AG04450 (cell line): ENCODE results near the gene MARVELD1. TPM values are rescaled to one million over a fixed set of nuclear protein-coding genes. Genes with fewer than 3 reads are reported as not detected.
A peak's percentile ranks its signal among the peaks of the same experiment; 100 is the strongest.

Experiments used
- CTCF ChIA-PET: fragments of 300-600, 350-600 bp; formaldehyde crosslinking; extraction: SDS; loops from one replicate; lab custom pipeline; 2022; ENCODE audit warnings: antibody characterized with exemption, inconsistent platforms; lab: Charles Lee
- POLR2A ChIA-PET: fragments of 350-600 bp; formaldehyde crosslinking; extraction: SDS; loops from one replicate; lab custom pipeline; 2021; ENCODE audit warnings: antibody characterized with exemption, inconsistent platforms; lab: Yijun Ruan, JAX
- DNase-seq: peaks from one replicate; pipeline ENCODE4 v3.0.0-alpha.2; 2011; ENCODE audit warnings: low read depth, low spot score
- H3K27ac ChIP-seq: one replicate; pipeline ENCODE4 v1.5.1; 2012; ENCODE audit warnings: low read depth, low read length, control low read depth
- H3K27me3 ChIP-seq: one replicate; pipeline ENCODE4 v1.6.0; 2012; ENCODE audit warnings: low read length; ENCODE audit not compliant: control insufficient read depth, insufficient read depth
- H3K4me3 ChIP-seq: 2 replicates; pipeline ENCODE4 v1.5.1; 2011; ENCODE audit warnings: mild to moderate bottlenecking, low read depth, low read length, control low read depth
- H3K9me3 ChIP-seq: 2 replicates; pipeline ENCODE4 v1.5.1; 2012; ENCODE audit warnings: low read length; ENCODE audit not compliant: control insufficient read depth, insufficient read depth
- polyA plus RNA-seq: library from polyadenylated mRNA; depleted of rRNA; stranded (reverse); fragments of >200 nt; gene quantifications from 2 replicates; pipeline ENCODE4 v1.2.3, GENCODE V29; 2011
- TF ChIP-seq, protein P1 (sequence below): IDR thresholded peaks from 2 replicates; pipeline ENCODE4 v1.5.1; 2011; ENCODE audit warnings: low read depth, low read length, control low read depth, inconsistent platforms

The MARVELD1 gene
- polyA plus RNA-seq, 1 experiment, result 76.2 TPM

GRCh38 chr10:97736403-97736901 is 22.9 kb downstream of the MARVELD1 start:
- no peak for DNase-seq
- TF ChIP-seq, protein P1, sequence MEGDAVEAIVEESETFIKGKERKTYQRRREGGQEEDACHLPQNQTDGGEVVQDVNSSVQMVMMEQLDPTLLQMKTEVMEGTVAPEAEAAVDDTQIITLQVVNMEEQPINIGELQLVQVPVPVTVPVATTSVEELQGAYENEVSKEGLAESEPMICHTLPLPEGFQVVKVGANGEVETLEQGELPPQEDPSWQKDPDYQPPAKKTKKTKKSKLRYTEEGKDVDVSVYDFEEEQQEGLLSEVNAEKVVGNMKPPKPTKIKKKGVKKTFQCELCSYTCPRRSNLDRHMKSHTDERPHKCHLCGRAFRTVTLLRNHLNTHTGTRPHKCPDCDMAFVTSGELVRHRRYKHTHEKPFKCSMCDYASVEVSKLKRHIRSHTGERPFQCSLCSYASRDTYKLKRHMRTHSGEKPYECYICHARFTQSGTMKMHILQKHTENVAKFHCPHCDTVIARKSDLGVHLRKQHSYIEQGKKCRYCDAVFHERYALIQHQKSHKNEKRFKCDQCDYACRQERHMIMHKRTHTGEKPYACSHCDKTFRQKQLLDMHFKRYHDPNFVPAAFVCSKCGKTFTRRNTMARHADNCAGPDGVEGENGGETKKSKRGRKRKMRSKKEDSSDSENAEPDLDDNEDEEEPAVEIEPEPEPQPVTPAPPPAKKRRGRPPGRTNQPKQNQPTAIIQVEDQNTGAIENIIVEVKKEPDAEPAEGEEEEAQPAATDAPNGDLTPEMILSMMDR, result no peak
- Histone ChIP-seq H3K27ac (no peak overlapping the region), H3K4me3 (no peak overlapping the region), H3K9me3 (no peaks in the 10 kb centered on the region; the same call in 1 of the 2 replicates), H3K27me3 (no peaks in the 10 kb centered on the region)
- ChIA-PET CTCF (interaction anchor here (0.6 to 8.7 kb wide), 10 partner anchors 9 to 349 kb away, joined by 3 to 316 read pairs (median 4); partner anchors contain the start of genes ANKRD2 and MARVELD1), POLR2A (interaction anchor here (1.2 to 2.8 kb wide), 4 partner anchors 13 to 53 kb away, joined by 3 to 16 read pairs (median 11); partner anchors contain the start of genes AVPI1 and MARVELD1)

GRCh38 chr10:97736902-97737769 is 23.6 kb downstream of the MARVELD1 start, which contains the start of gene ZFYVE27:
Gene ZFYVE27 (plus strand): TSS chr10:97737128. CDS start chr10:97738478, 1,350 bp downstream.
- Histone ChIP-seq H3K9me3 (no peaks in the 10 kb centered on the region; the same call in 1 of the 2 replicates), H3K4me3 (peak within 1 kb of the TSS; percentile 98), H3K27ac (peak within 1 kb of the TSS; percentile 91), H3K27me3 (no peaks in the 10 kb centered on the region)
- DNase-seq, result peak; percentile 91
- ChIA-PET CTCF (interaction anchor here (0.6 to 8.7 kb wide), 10 partner anchors 10 to 350 kb away, joined by 3 to 316 read pairs (median 4); partner anchors contain the start of genes ANKRD2 and MARVELD1), POLR2A (interaction anchor here (1.2 to 2.8 kb wide), 4 partner anchors 13 to 54 kb away, joined by 3 to 16 read pairs (median 11); partner anchors contain the start of genes AVPI1 and MARVELD1)
- TF ChIP-seq, protein P1, result no peak

GRCh38 chr10:97737770-97738265 is 24.3 kb downstream of the MARVELD1 start:
- H3K9me3 ChIP-seq, result no peaks in the 10 kb centered on the region; the same call in 1 of the 2 replicates
- ChIA-PET POLR2A (no interaction called here), CTCF (interaction anchor here (1.3 kb wide), 1 partner anchor 28 kb away, joined by 5 read pairs; no protein-coding TSS in a partner anchor)
- no peaks in the 10 kb centered on the region for H3K27me3 ChIP-seq
- peak overlapping the region; percentile 98 for H3K4me3 ChIP-seq
- no peak for DNase-seq
- H3K27ac ChIP-seq, result peak overlapping the region; percentile 91
- TF ChIP-seq, protein P1, result no peak

GRCh38 chr10:97738616-97739015 is 25.1 kb downstream of the MARVELD1 start:
- TF ChIP-seq, protein P1, result no peak
- DNase-seq, result no peak
- CTCF ChIA-PET, result interaction anchor here (1.3 kb wide), 1 partner anchor 29 kb away, joined by 5 read pairs; no protein-coding TSS in a partner anchor
- Histone ChIP-seq H3K27ac (no peak overlapping the region), H3K4me3 (peak overlapping the region; percentile 98), H3K9me3 (no peaks in the 10 kb centered on the region; the same call in 1 of the 2 replicates), H3K27me3 (no peaks in the 10 kb centered on the region)
- POLR2A ChIA-PET, result no interaction called here
